Hepatocyte (in vitro differentiated cells): Measurements from ENCODE around the gene ORAI2. TPM values are rescaled to one million over a fixed set of nuclear protein-coding genes. Genes with fewer than 3 reads are reported as not detected.

Experiments
- DNase-seq: peaks from one replicate; pipeline ENCODE4 v3.0.0-alpha.2; 2016; ENCODE audit warnings: low spot score
- H2AFZ ChIP-seq: fragments of 200-600 bp; sonication (generic); 2 replicates; pipeline ENCODE4 v1.6.0; 2016; ENCODE audit warnings: antibody characterized with exemption, mild to moderate bottlenecking
- H3K27ac ChIP-seq: fragments of 200-600 bp; sonication (generic); 2 replicates; pipeline ENCODE4 v1.5.1; 2016; ENCODE audit warnings: mild to moderate bottlenecking
- H3K27me3 ChIP-seq: fragments of 200-600 bp; sonication (generic); 2 replicates; pipeline ENCODE4 v1.6.1; 2016
- H3K36me3 ChIP-seq: fragments of 200-600 bp; sonication (generic); replicated peaks from 2 replicates; pipeline ENCODE4 v1.5.1; 2016; ENCODE audit warnings: low read depth; ENCODE audit not compliant: insufficient read depth
- H3K4me1 ChIP-seq: fragments of 200-600 bp; sonication (generic); 2 replicates; pipeline ENCODE4 v1.5.1; 2016; ENCODE audit warnings: mild to moderate bottlenecking, moderate library complexity; ENCODE audit not compliant: insufficient read depth
- H3K4me2 ChIP-seq: fragments of 200-600 bp; sonication (generic); 2 replicates; pipeline ENCODE4 v1.6.0; 2016
- H3K4me3 ChIP-seq: fragments of 200-600 bp; sonication (generic); 2 replicates; pipeline ENCODE4 v1.5.1; 2016; ENCODE audit warnings: mild to moderate bottlenecking
- H3K79me2 ChIP-seq: fragments of 200-600 bp; sonication (generic); 2 replicates; pipeline ENCODE4 v1.6.0; 2017; ENCODE audit warnings: mild to moderate bottlenecking
- H3K9me2 ChIP-seq: fragments of 200-600 bp; sonication (generic); replicated peaks from 2 replicates; pipeline ENCODE4 v1.6.0; 2017; ENCODE audit warnings: mild to moderate bottlenecking; ENCODE audit not compliant: insufficient read depth
- H3K9me3 ChIP-seq: fragments of 200-600 bp; sonication (generic); 2 replicates; pipeline ENCODE4 v1.5.1; 2016; ENCODE audit warnings: low read depth, mild to moderate bottlenecking
- H4K20me1 ChIP-seq: fragments of 200-600 bp; sonication (generic); 2 replicates; pipeline ENCODE4 v1.6.0; 2016; ENCODE audit warnings: mild to moderate bottlenecking; ENCODE audit not compliant: insufficient read depth, poor library complexity, severe bottlenecking
- EZH2 ChIP-seq: fragments of 200-600 bp; sonication (generic); IDR thresholded peaks from 2 replicates; pipeline ENCODE4 v1.6.1; 2016; ENCODE audit warnings: antibody characterized with exemption, mild to moderate bottlenecking, borderline replicate concordance
- EZH2phosphoT487 ChIP-seq: fragments of 200-600 bp; sonication (generic); IDR thresholded peaks from one replicate; pipeline ENCODE4 v1.6.1; 2018; ENCODE audit warnings: antibody characterized with exemption, mild to moderate bottlenecking, low read depth, moderate library complexity; ENCODE audit not compliant: unreplicated experiment, severe bottlenecking
- WGBS: methylation state at CpG from one replicate; pipeline ENCODE4 v1.1.6; 2016; ENCODE audit warnings: low lambda C conversion rate; ENCODE audit errors: missing lambda C conversion rate; 5-methylcytosine and 5-hydroxymethylcytosine counted together
- polyA plus RNA-seq: library from polyadenylated mRNA; unstranded; fragments of >200 nt; fragmentation: Nextera tagmentation; extraction: Ambion mirVana; gene quantifications from 2 replicates; pipeline ENCODE4 v1.2.1, GENCODE V29; 2016
- total RNA-seq: library from RNA; depleted of rRNA; stranded (reverse); fragments of >200 nt; gene quantifications from 2 replicates; pipeline ENCODE4 v1.2.3, GENCODE V29; 2014
- TF ChIP-seq, protein P1 (sequence below): fragments of 200-600 bp; sonication (generic); IDR thresholded peaks from 2 replicates; pipeline ENCODE4 v1.5.1; 2016; ENCODE audit warnings: antibody characterized with exemption, mild to moderate bottlenecking; ENCODE audit not compliant: poor library complexity

Gene ORAI2
- total and polyA plus RNA-seq, 2 experiments from 2014 or later: 33.6 to 41.9 TPM

DNA sequence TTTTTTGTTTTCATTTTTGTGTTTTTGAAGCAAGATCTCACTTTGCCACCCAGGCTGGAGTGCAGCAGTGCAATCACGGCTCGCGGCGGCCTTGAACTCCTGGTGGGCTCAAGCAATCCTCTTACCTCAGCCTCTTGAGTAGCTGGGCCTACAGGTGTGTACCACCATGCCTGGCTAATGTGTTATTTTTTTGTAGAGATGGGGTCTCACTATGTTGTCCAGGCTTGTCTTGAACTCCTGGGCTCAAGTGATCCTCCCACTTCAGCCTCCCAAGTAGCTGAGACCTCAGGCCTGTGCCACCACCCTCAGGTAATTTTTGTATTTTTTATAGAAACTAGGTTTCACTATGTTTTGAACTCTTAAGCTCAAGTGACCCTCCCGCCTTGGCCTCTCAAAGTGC, 22.5 kb upstream of the ORAI2 start:
- H4K20me1 ChIP-seq: no peaks in the 10 kb centered on the region
- peaks cover 7% of the 10 kb centered on the region for H3K79me2 ChIP-seq
- H3K4me1 ChIP-seq: no peaks in the 10 kb centered on the region
- DNase-seq: no peak
- H3K36me3 ChIP-seq: no peaks in the 10 kb centered on the region
- 100% methylated on average over 5 of the region's 5 CpGs for WGBS
- H3K4me2 ChIP-seq: no peak overlapping the region
- no peak overlapping the region for H2AFZ ChIP-seq
- H3K9me3 ChIP-seq: no peaks in the 10 kb centered on the region
- H3K27me3 ChIP-seq: no peaks in the 10 kb centered on the region
- TF ChIP-seq, protein P1, sequence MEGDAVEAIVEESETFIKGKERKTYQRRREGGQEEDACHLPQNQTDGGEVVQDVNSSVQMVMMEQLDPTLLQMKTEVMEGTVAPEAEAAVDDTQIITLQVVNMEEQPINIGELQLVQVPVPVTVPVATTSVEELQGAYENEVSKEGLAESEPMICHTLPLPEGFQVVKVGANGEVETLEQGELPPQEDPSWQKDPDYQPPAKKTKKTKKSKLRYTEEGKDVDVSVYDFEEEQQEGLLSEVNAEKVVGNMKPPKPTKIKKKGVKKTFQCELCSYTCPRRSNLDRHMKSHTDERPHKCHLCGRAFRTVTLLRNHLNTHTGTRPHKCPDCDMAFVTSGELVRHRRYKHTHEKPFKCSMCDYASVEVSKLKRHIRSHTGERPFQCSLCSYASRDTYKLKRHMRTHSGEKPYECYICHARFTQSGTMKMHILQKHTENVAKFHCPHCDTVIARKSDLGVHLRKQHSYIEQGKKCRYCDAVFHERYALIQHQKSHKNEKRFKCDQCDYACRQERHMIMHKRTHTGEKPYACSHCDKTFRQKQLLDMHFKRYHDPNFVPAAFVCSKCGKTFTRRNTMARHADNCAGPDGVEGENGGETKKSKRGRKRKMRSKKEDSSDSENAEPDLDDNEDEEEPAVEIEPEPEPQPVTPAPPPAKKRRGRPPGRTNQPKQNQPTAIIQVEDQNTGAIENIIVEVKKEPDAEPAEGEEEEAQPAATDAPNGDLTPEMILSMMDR: no peak
- TF ChIP-seq EZH2: no peak
- TF ChIP-seq EZH2phosphoT487: no peak
- no peak overlapping the region for H3K4me3 ChIP-seq
- no peak overlapping the region for H3K27ac ChIP-seq
- no peaks in the 10 kb centered on the region for H3K9me2 ChIP-seq

DNA sequence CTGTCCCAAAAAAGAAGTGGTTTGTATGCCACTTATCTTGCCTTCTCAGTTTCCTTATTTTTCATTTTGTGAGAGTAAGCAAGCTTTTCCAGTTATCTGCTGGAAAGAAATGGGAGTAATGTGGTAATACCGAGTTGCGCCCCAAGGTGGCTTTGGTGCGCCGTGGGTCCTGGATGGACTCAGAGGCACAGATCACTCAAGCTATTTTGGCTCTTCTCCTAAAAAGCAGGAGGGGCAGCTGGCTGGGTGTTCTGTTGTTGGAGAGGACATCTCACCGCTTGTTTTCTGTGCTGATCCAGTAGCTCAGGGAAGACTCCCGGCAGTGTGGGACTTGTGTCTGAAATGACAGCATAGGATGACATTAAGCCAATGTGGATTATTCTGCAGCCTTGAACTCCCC, 20.8 kb upstream of the ORAI2 start:
- H4K20me1 ChIP-seq: no peaks in the 10 kb centered on the region
- H3K4me3 ChIP-seq: no peak overlapping the region
- no peaks in the 10 kb centered on the region for H3K4me1 ChIP-seq
- H3K36me3 ChIP-seq: no peaks in the 10 kb centered on the region
- H3K79me2 ChIP-seq: peaks cover 7% of the 10 kb centered on the region
- H3K27ac ChIP-seq: no peak overlapping the region
- DNase-seq: no peak
- WGBS: 88% methylated on average over 6 of the region's 6 CpGs
- H2AFZ ChIP-seq: no peak overlapping the region
- TF ChIP-seq EZH2 (no peak), EZH2phosphoT487 (no peak)
- TF ChIP-seq, protein P1: no peak
- no peaks in the 10 kb centered on the region for H3K9me3 ChIP-seq
- H3K4me2 ChIP-seq: no peak overlapping the region
- H3K9me2 ChIP-seq: no peaks in the 10 kb centered on the region
- H3K27me3 ChIP-seq: no peaks in the 10 kb centered on the region

DNA sequence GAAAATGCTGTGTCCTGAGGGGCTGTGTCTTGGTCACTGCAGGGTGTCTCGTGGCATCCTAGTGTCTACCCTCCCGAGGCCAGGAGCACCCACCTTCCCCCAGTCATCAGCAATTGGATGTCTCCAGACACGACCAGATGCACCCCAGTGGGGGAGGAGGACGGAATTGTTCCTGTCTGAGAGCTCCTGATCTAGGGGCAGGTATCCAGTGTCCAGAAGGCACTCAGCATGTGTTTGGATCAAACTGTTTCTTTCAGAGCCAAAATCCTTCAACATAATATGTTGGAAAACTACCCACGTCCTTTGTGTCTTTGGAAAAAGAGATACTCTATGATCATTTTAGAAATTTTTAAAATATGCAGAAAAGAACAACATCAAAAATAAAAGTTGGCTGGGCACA, 20.3 kb upstream of the ORAI2 start:
- no peak overlapping the region for H3K27ac ChIP-seq
- H4K20me1 ChIP-seq: no peaks in the 10 kb centered on the region
- H3K9me2 ChIP-seq: no peaks in the 10 kb centered on the region
- 97% methylated on average over 5 of the region's 5 CpGs for WGBS
- no peaks in the 10 kb centered on the region for H3K4me1 ChIP-seq
- H2AFZ ChIP-seq: no peak overlapping the region
- TF ChIP-seq EZH2 (no peak), EZH2phosphoT487 (no peak)
- TF ChIP-seq, protein P1: no peak
- H3K9me3 ChIP-seq: no peaks in the 10 kb centered on the region
- no peaks in the 10 kb centered on the region for H3K36me3 ChIP-seq
- DNase-seq: no peak
- no peaks in the 10 kb centered on the region for H3K27me3 ChIP-seq
- H3K79me2 ChIP-seq: peaks cover 7% of the 10 kb centered on the region
- H3K4me2 ChIP-seq: no peak overlapping the region
- H3K4me3 ChIP-seq: no peak overlapping the region

DNA sequence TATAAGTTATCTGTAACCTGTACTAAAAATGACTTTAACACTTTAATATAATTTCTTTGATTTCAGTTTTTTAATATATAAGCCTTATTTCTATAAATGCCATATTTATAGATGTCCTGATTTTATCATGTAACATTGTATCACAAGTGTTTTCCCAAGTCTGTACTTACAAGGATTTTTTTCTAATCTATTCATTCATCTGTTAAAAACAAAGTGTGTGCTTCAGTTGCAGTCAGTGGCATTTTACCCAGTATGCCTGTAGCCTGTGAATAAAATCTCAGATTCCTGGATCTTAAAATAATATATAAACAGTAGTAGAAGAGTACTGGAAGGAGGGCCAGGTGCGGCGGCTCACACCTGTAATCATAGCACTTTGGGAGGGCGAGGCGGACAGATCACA, 19.8 kb upstream of the ORAI2 start:
- Histone ChIP-seq H3K4me1 (no peaks in the 10 kb centered on the region), H3K4me2 (no peak overlapping the region), H3K36me3 (no peaks in the 10 kb centered on the region), H3K79me2 (peaks cover 7% of the 10 kb centered on the region), H2AFZ (no peak overlapping the region), H4K20me1 (no peaks in the 10 kb centered on the region), H3K4me3 (no peak overlapping the region), H3K9me2 (no peaks in the 10 kb centered on the region), H3K27me3 (no peaks in the 10 kb centered on the region), H3K27ac (no peak overlapping the region), H3K9me3 (no peaks in the 10 kb centered on the region)
- TF ChIP-seq EZH2phosphoT487 (no peak), EZH2 (no peak)
- TF ChIP-seq, protein P1: no peak
- WGBS: 95% methylated on average over 4 of the region's 4 CpGs
- no peak for DNase-seq
